ENCODE measurements around the gene SMAGP.

Gene SMAGP

DNA sequence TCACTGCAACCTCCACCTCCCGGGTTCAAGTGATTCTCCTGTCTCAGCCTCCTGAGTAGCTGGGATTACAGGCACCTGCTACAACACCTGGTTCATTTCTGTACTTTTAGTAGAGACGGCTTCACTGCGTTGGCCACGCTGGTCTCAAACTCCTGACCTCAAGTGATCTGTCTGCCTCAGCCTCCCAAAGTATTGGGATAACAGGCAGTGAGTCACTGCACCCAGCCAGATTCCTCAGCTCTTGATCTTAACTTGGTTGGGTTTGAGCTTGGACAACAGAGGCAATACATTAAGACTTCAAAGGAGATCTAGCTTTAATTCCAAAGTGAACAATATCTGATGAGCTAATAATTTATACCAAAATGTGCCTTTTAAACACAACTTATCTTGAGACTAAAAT lies 25.9 kb downstream of the SMAGP start:
- H3K27me3 ChIP-seq (ENCODE audit: insufficient read depth, low read length, poor library complexity): no peaks in the 10 kb centered on the region
- no peak for DNase-seq
- peaks cover 2% of the 10 kb centered on the region for H3K79me1 ChIP-seq (ENCODE audit: low read length)
- H3K4ac ChIP-seq (ENCODE audit: low read depth, low read length): no peak overlapping the region
- H3K18ac ChIP-seq (ENCODE audit: low read length): no peak overlapping the region
- H4K8ac ChIP-seq (ENCODE audit: low read depth, low read length): no peak overlapping the region
- no peak overlapping the region for H3K4me2 ChIP-seq (ENCODE audit: low read length)
- H2BK5ac ChIP-seq (ENCODE audit: low read length): no peak overlapping the region
- peaks cover 7% of the 10 kb centered on the region for H3K79me2 ChIP-seq (ENCODE audit: control insufficient read depth, insufficient read depth, low read length)
- no peak overlapping the region for H4K5ac ChIP-seq (ENCODE audit: low read length)
- H3K4me1 ChIP-seq (ENCODE audit: control insufficient read depth, low read depth, low read length): peaks cover 8% of the 10 kb centered on the region
- no peak overlapping the region for H2BK15ac ChIP-seq (replicated peaks; ENCODE audit: low read depth)
- H2BK120ac ChIP-seq (ENCODE audit: low read depth, low read length): no peak overlapping the region
- H3K56ac ChIP-seq (ENCODE audit: low read length): no peak overlapping the region
- H3K27ac ChIP-seq (ENCODE audit: low read depth, low read length): no peak overlapping the region
- H3K36me3 ChIP-seq (ENCODE audit: control insufficient read depth, insufficient read depth, low read length): peaks cover 6% of the 10 kb centered on the region
- H3K9ac ChIP-seq (ENCODE audit: low read length): no peak overlapping the region
- no peak overlapping the region for H3K23ac ChIP-seq (ENCODE audit: low read length)
- WGBS (ENCODE audit: extremely low coverage, insufficient coverage, low lambda C conversion rate): no CpG with 5 or more reads among the region's 4 CpGs
- no peak overlapping the region for H2AK5ac ChIP-seq (ENCODE audit: low read length)
- H3K4me3 ChIP-seq (ENCODE audit: low read length): no peak overlapping the region

DNA sequence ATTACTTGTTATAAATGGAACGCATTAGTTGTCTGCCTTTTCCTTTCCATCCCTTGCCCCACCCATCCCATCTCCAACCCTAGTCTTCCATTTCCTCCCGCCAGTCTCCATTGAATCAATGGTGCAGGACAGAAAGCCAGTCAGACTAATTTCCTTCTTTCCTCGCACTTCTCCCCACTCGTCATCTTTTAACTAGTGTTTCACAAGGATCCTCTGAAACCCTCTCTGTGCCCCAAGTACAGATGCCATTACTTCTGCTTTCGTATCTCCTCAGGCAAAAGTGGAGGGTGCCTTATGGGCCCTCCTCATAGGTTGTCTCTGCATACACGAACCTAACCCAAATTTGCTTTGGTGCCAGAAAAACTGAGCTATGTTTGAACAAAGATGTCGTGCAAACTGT lies 27.3 kb downstream of the SMAGP start:
- Histone ChIP-seq H3K18ac (ENCODE audit: low read length) (no peak overlapping the region), H2AK5ac (ENCODE audit: low read length) (no peak overlapping the region), H3K27ac (ENCODE audit: low read depth, low read length) (no peak overlapping the region), H3K27me3 (ENCODE audit: insufficient read depth, low read length, poor library complexity) (no peaks in the 10 kb centered on the region), H4K5ac (ENCODE audit: low read length) (no peak overlapping the region), H3K4me2 (ENCODE audit: low read length) (no peak overlapping the region), H3K79me1 (ENCODE audit: low read length) (peaks cover 2% of the 10 kb centered on the region), H3K56ac (ENCODE audit: low read length) (no peak overlapping the region), H3K23ac (ENCODE audit: low read length) (no peak overlapping the region), H3K4ac (ENCODE audit: low read depth, low read length) (no peak overlapping the region), H3K4me3 (ENCODE audit: low read length) (no peak overlapping the region), H2BK15ac (replicated peaks; ENCODE audit: low read depth) (no peak overlapping the region), H3K36me3 (ENCODE audit: control insufficient read depth, insufficient read depth, low read length) (peaks cover 6% of the 10 kb centered on the region), H3K4me1 (ENCODE audit: control insufficient read depth, low read depth, low read length) (peaks cover 8% of the 10 kb centered on the region), H3K9ac (ENCODE audit: low read length) (no peak overlapping the region), H2BK120ac (ENCODE audit: low read depth, low read length) (no peak overlapping the region), H3K79me2 (ENCODE audit: control insufficient read depth, insufficient read depth, low read length) (peaks cover 7% of the 10 kb centered on the region), H2BK5ac (ENCODE audit: low read length) (no peak overlapping the region), H4K8ac (ENCODE audit: low read depth, low read length) (no peak overlapping the region)
- no CpG with 5 or more reads among the region's 7 CpGs for whole genome bisulfite sequencing (ENCODE audit: extremely low coverage, insufficient coverage, low lambda C conversion rate)
- no peak for DNase-seq

DNA sequence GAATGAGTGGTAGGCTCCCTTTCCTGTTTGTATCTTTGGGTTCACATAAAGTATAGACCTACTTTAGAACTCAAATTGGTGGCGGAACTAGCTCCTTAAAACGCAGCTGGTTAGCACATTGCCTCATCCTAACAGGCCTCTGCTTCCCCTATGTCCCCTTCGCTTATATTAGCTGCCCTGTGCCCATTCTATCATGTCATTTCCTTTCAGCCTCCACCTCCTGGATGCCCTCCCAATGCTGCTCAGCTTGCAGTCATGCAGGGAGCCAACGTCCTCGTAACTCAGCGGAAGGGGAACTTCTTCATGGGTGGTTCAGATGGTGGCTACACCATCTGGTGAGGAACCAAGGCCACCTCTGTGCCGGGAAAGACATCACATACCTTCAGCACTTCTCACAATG lies 28.1 kb downstream of the SMAGP start:
- Histone ChIP-seq H3K4me2 (ENCODE audit: low read length) (no peak overlapping the region), H3K4ac (ENCODE audit: low read depth, low read length) (no peak overlapping the region), H4K5ac (ENCODE audit: low read length) (no peak overlapping the region), H3K36me3 (ENCODE audit: control insufficient read depth, insufficient read depth, low read length) (peaks cover 6% of the 10 kb centered on the region), H3K4me1 (ENCODE audit: control insufficient read depth, low read depth, low read length) (peaks cover 6% of the 10 kb centered on the region), H2BK15ac (replicated peaks; ENCODE audit: low read depth) (no peak overlapping the region), H4K8ac (ENCODE audit: low read depth, low read length) (no peak overlapping the region), H3K56ac (ENCODE audit: low read length) (no peak overlapping the region), H3K27me3 (ENCODE audit: insufficient read depth, low read length, poor library complexity) (no peaks in the 10 kb centered on the region), H3K4me3 (ENCODE audit: low read length) (no peak overlapping the region), H3K79me2 (ENCODE audit: control insufficient read depth, insufficient read depth, low read length) (peaks cover 7% of the 10 kb centered on the region), H3K18ac (ENCODE audit: low read length) (no peak overlapping the region), H3K9ac (ENCODE audit: low read length) (no peak overlapping the region), H2BK120ac (ENCODE audit: low read depth, low read length) (no peak overlapping the region), H3K27ac (ENCODE audit: low read depth, low read length) (no peak overlapping the region), H3K23ac (ENCODE audit: low read length) (no peak overlapping the region), H2AK5ac (ENCODE audit: low read length) (no peak overlapping the region), H3K79me1 (ENCODE audit: low read length) (peaks cover 2% of the 10 kb centered on the region), H2BK5ac (ENCODE audit: low read length) (no peak overlapping the region)
- no peak for DNase-seq
- WGBS (ENCODE audit: extremely low coverage, insufficient coverage, low lambda C conversion rate): no CpG with 5 or more reads among the region's 7 CpGs

- H3K4ac ChIP-seq (ENCODE audit: low read depth, low read length): no peak overlapping the region
- H3K18ac ChIP-seq (ENCODE audit: low read length): no peak overlapping the region
- no peak overlapping the region for H3K4me3 ChIP-seq (ENCODE audit: low read length)
- H3K79me1 ChIP-seq (ENCODE audit: low read length): peaks cover 2% of the 10 kb centered on the region
- no peaks in the 10 kb centered on the region for H3K27me3 ChIP-seq (ENCODE audit: insufficient read depth, low read length, poor library complexity)
- DNase-seq: no peak
- no peak overlapping the region for H2BK120ac ChIP-seq (ENCODE audit: low read depth, low read length)
- H3K79me2 ChIP-seq (ENCODE audit: control insufficient read depth, insufficient read depth, low read length): peaks cover 7% of the 10 kb centered on the region
- no peak overlapping the region for H3K9ac ChIP-seq (ENCODE audit: low read length)
- no peak overlapping the region for H3K27ac ChIP-seq (ENCODE audit: low read depth, low read length)
- no peak overlapping the region for H3K56ac ChIP-seq (ENCODE audit: low read length)
- H3K23ac ChIP-seq (ENCODE audit: low read length): no peak overlapping the region
- no peak overlapping the region for H2BK15ac ChIP-seq (replicated peaks; ENCODE audit: low read depth)
- no peak overlapping the region for H4K8ac ChIP-seq (ENCODE audit: low read depth, low read length)
- H4K5ac ChIP-seq (ENCODE audit: low read length): no peak overlapping the region
- H3K4me2 ChIP-seq (ENCODE audit: low read length): no peak overlapping the region
- WGBS (ENCODE audit: extremely low coverage, insufficient coverage, low lambda C conversion rate): no CpG with 5 or more reads among the region's 2 CpGs
- H3K4me1 ChIP-seq (ENCODE audit: control insufficient read depth, low read depth, low read length): peaks cover 3% of the 10 kb centered on the region
- no peak overlapping the region for H2AK5ac ChIP-seq (ENCODE audit: low read length)
- H3K36me3 ChIP-seq (ENCODE audit: control insufficient read depth, insufficient read depth, low read length): peaks cover 6% of the 10 kb centered on the region
- no peak overlapping the region for H2BK5ac ChIP-seq (ENCODE audit: low read length)
These were observed 29.2 kb downstream of the SMAGP start for GRCh38 chr12:51240971-51241370.

- H3K27me3 ChIP-seq (ENCODE audit: insufficient read depth, low read length, poor library complexity): no peaks in the 10 kb centered on the region
- H3K79me1 ChIP-seq (ENCODE audit: low read length): peaks cover 2% of the 10 kb centered on the region
- H2BK5ac ChIP-seq (ENCODE audit: low read length): peak within 1 kb of the TSS; percentile 98
- peak within 1 kb of the TSS; percentile 94 for H3K23ac ChIP-seq (ENCODE audit: low read length)
- peaks cover 6% of the 10 kb centered on the region for H3K36me3 ChIP-seq (ENCODE audit: control insufficient read depth, insufficient read depth, low read length)
- peak within 1 kb of the TSS; percentile 99 for H3K4me2 ChIP-seq (ENCODE audit: low read length)
- H3K56ac ChIP-seq (ENCODE audit: low read length): peak within 1 kb of the TSS; percentile 100
- peak within 1 kb of the TSS; percentile 99 for H3K4me3 ChIP-seq (ENCODE audit: low read length)
- no CpG with 5 or more reads among the region's 70 CpGs for WGBS (ENCODE audit: extremely low coverage, insufficient coverage, low lambda C conversion rate)
- H3K79me2 ChIP-seq (ENCODE audit: control insufficient read depth, insufficient read depth, low read length): peaks cover 7% of the 10 kb centered on the region
- H2BK120ac ChIP-seq (ENCODE audit: low read depth, low read length): no peak within 1 kb of the TSS
- H3K4ac ChIP-seq (ENCODE audit: low read depth, low read length): peak within 1 kb of the TSS; percentile 99
- H4K8ac ChIP-seq (ENCODE audit: low read depth, low read length): no peak within 1 kb of the TSS
- peak within 1 kb of the TSS; percentile 44 for H4K5ac ChIP-seq (ENCODE audit: low read length)
- peak within 1 kb of the TSS; percentile 94 for H3K27ac ChIP-seq (ENCODE audit: low read depth, low read length)
- H3K4me1 ChIP-seq (ENCODE audit: control insufficient read depth, low read depth, low read length): peaks cover 2% of the 10 kb centered on the region
- H3K9ac ChIP-seq (ENCODE audit: low read length): peak within 1 kb of the TSS; percentile 100
- peak within 1 kb of the TSS; percentile 85 for H3K18ac ChIP-seq (ENCODE audit: low read length)
- H2AK5ac ChIP-seq (ENCODE audit: low read length): no peak within 1 kb of the TSS
- no peak within 1 kb of the TSS for H2BK15ac ChIP-seq (replicated peaks; ENCODE audit: low read depth)
- peak; percentile 97 for DNase-seq
These were observed 31.5 kb downstream of the SMAGP start, which contains the start of gene DAZAP2 for GRCh38 chr12:51238510-51239334. TSS of gene DAZAP2 (plus strand) at chr12:51238826. CDS start at chr12:51238908, 82 bp downstream.

Data from mesendoderm (in vitro differentiated cells).